PC-3 (cell line): ENCODE results near the gene CHKB. TPM values are rescaled to one million over a fixed set of nuclear protein-coding genes. Genes with fewer than 3 reads are reported as not detected.

ENCODE experiments used
- ATAC-seq: fragments of 200-7000 bp; cut with Tn5 transposase; 2 replicates; pipeline ENCODE4 v1.9.1; 2020; ENCODE audit warnings: mild to moderate bottlenecking, moderate library complexity
- BruUV-seq: library from RNA; stranded (reverse); fragments of 400-500 nt; replicated peaks from 2 replicates; lab custom pipeline; 2021; lab: Mats Ljungman, UMichigan
- CTCF ChIA-PET: fragments of 300-600 bp; sonication (Branson Sonifier 250); formaldehyde crosslinking; loops from one replicate; lab custom pipeline; 2022; ENCODE audit warnings: antibody characterized with exemption; lab: Charles Lee
- POLR2A ChIA-PET: fragments of 300-600 bp; sonication (Branson Sonifier 250); formaldehyde crosslinking; loops from one replicate; lab custom pipeline; 2022; ENCODE audit warnings: antibody characterized with exemption; ENCODE audit not compliant: unreplicated experiment; lab: Charles Lee
- DNase-seq: peaks from one replicate; pipeline ENCODE4 v3.0.0-alpha.2; 2015
- H2AFZ ChIP-seq: fragments of 300-600 bp; sonication (generic); 2 replicates; pipeline ENCODE4 v1.6.0; 2016; ENCODE audit warnings: antibody characterized with exemption, low read length
- H3F3A ChIP-seq: fragments of 300-600 bp; sonication (generic); one replicate; pipeline ENCODE4 v1.6.0; 2017; ENCODE audit warnings: antibody characterized with exemption, low read length, control low read depth, mild to moderate bottlenecking; ENCODE audit not compliant: unreplicated experiment
- H3K27ac ChIP-seq: fragments of 300-600 bp; sonication (generic); 2 replicates; pipeline ENCODE4 v1.5.1; 2016; ENCODE audit warnings: mild to moderate bottlenecking, low read length
- H3K27me3 ChIP-seq: fragments of 300-600 bp; sonication (generic); 2 replicates; pipeline ENCODE4 v1.6.1; 2016; ENCODE audit warnings: low read length, mixed read lengths
- H3K36me3 ChIP-seq: fragments of 300-600 bp; sonication (generic); 2 replicates; pipeline ENCODE4 v1.6.1; 2016; ENCODE audit warnings: low read depth, mixed run types, low read length, mixed read lengths
- H3K4me1 ChIP-seq: fragments of 300-600 bp; sonication (generic); 2 replicates; pipeline ENCODE4 v1.5.1; 2016; ENCODE audit warnings: low read length; ENCODE audit not compliant: insufficient read depth
- H3K4me2 ChIP-seq: fragments of 300-600 bp; sonication (generic); 2 replicates; pipeline ENCODE4 v1.6.0; 2016; ENCODE audit warnings: low read length
- H3K4me3 ChIP-seq: fragments of 300-600 bp; sonication (generic); 2 replicates; pipeline ENCODE4 v1.5.1; 2016; ENCODE audit warnings: mild to moderate bottlenecking, low read length, mixed read lengths
- H3K79me2 ChIP-seq: fragments of 300-600 bp; sonication (generic); 2 replicates; pipeline ENCODE4 v1.6.1; 2017; ENCODE audit warnings: low read length, mixed read lengths
- H3K9ac ChIP-seq: fragments of 300-600 bp; sonication (generic); 2 replicates; pipeline ENCODE4 v1.6.0; 2016; ENCODE audit warnings: mild to moderate bottlenecking, low read length
- H3K9me2 ChIP-seq: fragments of 300-600 bp; sonication (generic); replicated peaks from 2 replicates; pipeline ENCODE4 v1.6.1; 2016; ENCODE audit warnings: mixed run types, low read length, mixed read lengths
- H3K9me3 ChIP-seq: fragments of 300-600 bp; sonication (generic); 2 replicates; pipeline ENCODE4 v1.6.1; 2016; ENCODE audit warnings: low read length, mixed read lengths
- H4K20me1 ChIP-seq: fragments of 300-600 bp; sonication (generic); 2 replicates; pipeline ENCODE4 v1.6.1; 2016; ENCODE audit warnings: low read length, mixed read lengths
- CTCF ChIP-seq: fragments of 300-600 bp; sonication (generic); conservative IDR thresholded peaks from 2 replicates; pipeline ENCODE4 v1.5.1; 2017; ENCODE audit warnings: antibody characterized with exemption, low read depth, mild to moderate bottlenecking, low read length
- EZH2 ChIP-seq: fragments of 300-600 bp; sonication (generic); IDR thresholded peaks from one replicate; pipeline ENCODE4 v1.6.1; 2017; ENCODE audit warnings: antibody characterized with exemption, mild to moderate bottlenecking, low read length; ENCODE audit not compliant: unreplicated experiment
- EZH2phosphoT487 ChIP-seq: fragments of 300-600 bp; sonication (generic); IDR thresholded peaks from 2 replicates; pipeline ENCODE4 v1.6.1; 2018; ENCODE audit warnings: mild to moderate bottlenecking, antibody characterized with exemption, low read length, borderline replicate concordance
- intact Hi-C: fragments of 100-400 bp; cut with micrococcal nuclease; formaldehyde crosslinking; loops from 2 replicates; pipeline ENCODE4 v1.9.0; 2023
- total RNA-seq: library from RNA; depleted of rRNA; stranded (reverse); fragments of >200 nt; gene quantifications from 2 replicates; pipeline ENCODE4 v1.2.3, GENCODE V29; 2014

CHKB gene
- total RNA-seq, 1 experiment from 2014 or later, result 31.5 TPM

DNA sequence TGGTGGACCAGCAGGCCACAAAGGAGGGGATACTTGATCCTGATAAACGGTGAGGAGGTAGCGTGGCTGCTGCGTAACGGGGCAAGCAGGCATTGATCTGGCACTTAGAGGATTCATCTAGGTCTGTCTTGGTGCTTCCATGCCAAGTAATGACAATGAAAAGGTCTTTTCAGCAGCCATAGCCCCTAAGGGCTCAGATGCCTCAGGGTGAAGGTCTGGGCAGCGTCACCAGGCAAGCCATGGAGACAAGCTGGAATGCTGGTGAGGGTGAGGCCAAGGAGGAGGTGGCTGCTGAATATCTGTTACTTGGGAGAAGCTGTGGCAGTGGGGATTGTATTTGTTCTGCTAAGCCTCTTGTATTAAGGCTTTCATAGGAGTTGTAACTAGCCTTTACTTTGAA is 4.8 kb upstream of the CHKB start:
- Histone ChIP-seq H3K27me3 (no peaks in the 10 kb centered on the region), H2AFZ (no peak overlapping the region), H3K9me2 (no peaks in the 10 kb centered on the region), H3K79me2 (peaks cover 6% of the 10 kb centered on the region), H3K4me2 (no peak overlapping the region), H3F3A (no peaks in the 10 kb centered on the region), H3K4me1 (no peaks in the 10 kb centered on the region), H3K4me3 (no peak overlapping the region), H3K27ac (no peak overlapping the region), H3K9ac (no peak overlapping the region), H4K20me1 (no peaks in the 10 kb centered on the region), H3K9me3 (no peaks in the 10 kb centered on the region), H3K36me3 (no peaks in the 10 kb centered on the region)
- no peak for TF ChIP-seq CTCF
- no peak for TF ChIP-seq EZH2
- no peak for TF ChIP-seq EZH2phosphoT487
- no TSS peak for BruUV-seq
- CTCF ChIA-PET, result no interaction called here
- no peak for ATAC-seq
- intact Hi-C loops, result no loop called here
- DNase-seq, result no peak
- POLR2A ChIA-PET, result no interaction called here

- Histone ChIP-seq H3K4me1 (peaks cover 3% of the 10 kb centered on the region), H3K9ac (no peak overlapping the region), H3K4me3 (no peak overlapping the region), H3K9me2 (no peaks in the 10 kb centered on the region), H3K79me2 (peaks cover 13% of the 10 kb centered on the region), H2AFZ (no peak overlapping the region), H4K20me1 (no peaks in the 10 kb centered on the region), H3K27me3 (no peaks in the 10 kb centered on the region), H3K36me3 (no peaks in the 10 kb centered on the region), H3K9me3 (no peaks in the 10 kb centered on the region), H3K27ac (no peak overlapping the region), H3F3A (no peaks in the 10 kb centered on the region), H3K4me2 (no peak overlapping the region)
- ATAC-seq (no peak), DNase-seq (no peak)
- POLR2A ChIA-PET, result no interaction called here
- intact Hi-C loops, result no loop called here
- BruUV-seq, result no TSS peak
- no peak for TF ChIP-seq EZH2
- TF ChIP-seq EZH2phosphoT487, result no peak
- TF ChIP-seq CTCF, result no peak
- CTCF ChIA-PET, result no interaction called here
Measured at GRCh38 chr22:50586416-50586815, 3.8 kb upstream of the CHKB start.

GRCh38 chr22:50585781-50586180 is 3.1 kb upstream of the CHKB start:
- CTCF ChIA-PET, result no interaction called here
- no peak overlapping the region for H3K9ac ChIP-seq
- no peak overlapping the region for H2AFZ ChIP-seq
- intact Hi-C loops, result no loop called here
- H3K36me3 ChIP-seq, result no peaks in the 10 kb centered on the region
- H3K27ac ChIP-seq, result no peak overlapping the region
- peaks cover 5% of the 10 kb centered on the region for H3K4me1 ChIP-seq
- POLR2A ChIA-PET, result no interaction called here
- H3K4me3 ChIP-seq, result no peak overlapping the region
- no peak for TF ChIP-seq CTCF
- no peak for TF ChIP-seq EZH2
- no peak for TF ChIP-seq EZH2phosphoT487
- H3K27me3 ChIP-seq, result no peaks in the 10 kb centered on the region
- no peaks in the 10 kb centered on the region for H4K20me1 ChIP-seq
- BruUV-seq, result no TSS peak
- no peak overlapping the region for H3K4me2 ChIP-seq
- H3K9me2 ChIP-seq, result no peaks in the 10 kb centered on the region
- no peaks in the 10 kb centered on the region for H3F3A ChIP-seq
- H3K9me3 ChIP-seq, result no peaks in the 10 kb centered on the region
- peaks cover 18% of the 10 kb centered on the region for H3K79me2 ChIP-seq
- DNase-seq (no peak), ATAC-seq (no peak)
